Brain pericyte (primary cell): Measurements from ENCODE around the gene ZNF496.
A peak's percentile ranks its signal among the peaks of the same experiment; 100 is the strongest.
"Not testable (repeated sequence)": the region's sequence is repeated elsewhere in the genome, so short reads cannot be mapped to it uniquely, and the experiment has no call there.

Source experiments
- DNase-seq: peaks from one replicate; pipeline ENCODE4 v3.0.0-alpha.2; 2012; ENCODE audit warnings: low read depth, low spot score

Gene ZNF496

DNA sequence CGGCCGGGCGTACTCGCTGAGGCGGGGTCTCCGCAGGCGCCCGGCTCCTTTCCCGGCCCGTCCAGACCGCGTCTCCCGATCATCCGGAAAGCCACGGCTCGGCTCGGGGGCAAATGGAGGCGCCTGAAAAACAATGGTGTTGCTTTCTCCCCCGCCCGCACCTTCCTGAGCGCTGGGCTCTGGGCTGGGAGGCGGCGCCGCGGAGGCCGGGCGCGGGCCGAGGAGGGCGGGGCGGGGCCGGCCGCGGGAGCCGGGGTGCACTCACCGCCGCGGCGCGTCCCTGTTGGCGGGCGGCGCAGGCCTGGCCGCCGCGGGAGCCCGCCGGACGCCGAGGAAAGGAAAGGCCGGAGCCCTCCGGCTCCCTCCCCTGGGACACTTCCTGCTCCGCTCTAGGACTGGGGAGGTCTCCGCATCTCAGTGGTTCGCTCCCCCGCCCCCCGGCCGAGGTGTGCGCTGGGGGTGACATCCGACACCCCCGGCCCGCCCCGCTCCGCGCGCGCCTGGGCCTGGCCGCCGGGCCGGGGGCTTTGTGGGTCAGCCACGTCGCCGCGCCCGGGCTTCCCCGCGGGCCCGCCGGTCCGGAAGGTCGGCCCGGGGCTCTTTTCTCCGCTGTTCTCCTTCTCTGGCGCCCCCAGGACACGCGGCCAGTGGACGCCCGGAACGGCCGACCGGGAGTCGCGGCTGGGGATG is at the start of gene ZNF496:
ZNF496 (minus strand) TSS at position 343 of the 690 bp plus-strand sequence. CDS start 2,289 bp downstream, outside the sequence.
- DNase-seq = peak; percentile 29

DNA sequence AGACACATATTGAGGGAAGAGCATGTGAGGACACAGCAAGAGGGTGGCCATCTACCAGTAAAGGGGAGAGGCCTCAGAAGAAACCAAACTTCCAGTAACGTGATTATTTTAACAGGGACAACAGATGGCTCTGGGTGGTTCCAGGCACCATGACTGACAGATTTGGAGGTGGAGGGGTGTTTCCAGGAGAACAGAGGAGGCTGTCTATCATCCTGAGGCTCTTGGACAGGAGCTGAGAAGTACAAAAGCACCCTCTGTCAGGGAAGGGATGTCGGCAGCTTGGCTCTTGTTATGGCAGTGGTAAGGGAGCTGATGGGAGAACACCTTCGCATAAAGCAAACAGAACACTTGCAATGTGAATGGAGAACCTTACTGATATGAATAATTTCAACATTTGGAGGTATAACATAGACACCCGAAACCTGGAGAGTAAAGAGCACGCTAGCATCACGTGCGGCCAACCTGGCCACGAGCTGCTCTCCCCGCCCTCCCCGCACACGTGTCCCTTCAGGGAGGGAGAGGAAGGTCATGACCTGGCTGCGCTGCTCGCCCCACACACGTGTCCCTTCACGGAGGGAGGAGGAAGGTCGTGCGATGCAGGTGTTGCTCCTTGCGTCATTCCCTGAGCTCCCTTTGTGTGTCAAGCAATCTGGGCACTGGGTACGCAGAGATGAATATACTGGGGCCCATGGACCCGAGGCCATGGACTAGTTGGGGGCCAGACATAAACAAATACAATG is 46.8 kb upstream of the ZNF496 start:
- DNase-seq = no peak

DNA sequence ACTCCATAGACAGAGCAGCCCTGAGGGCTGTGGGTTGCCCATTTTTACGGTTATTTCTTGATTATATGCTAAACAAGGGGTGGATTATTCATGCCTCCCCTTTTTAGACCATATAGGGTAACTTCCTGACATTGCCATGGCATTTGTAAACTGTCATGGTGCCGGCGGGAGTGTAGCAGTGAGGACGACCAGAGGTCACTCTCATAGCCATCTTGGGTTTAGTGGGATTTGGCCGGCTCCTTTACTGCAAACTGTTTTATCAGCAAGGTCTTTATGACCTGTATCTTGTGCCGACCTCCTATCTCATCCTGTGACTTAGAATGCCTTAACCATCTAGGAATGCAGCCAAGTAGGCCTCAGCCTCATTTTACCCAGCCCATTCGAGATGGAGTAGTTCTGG is 46.0 kb upstream of the ZNF496 start:
- not testable (repeated sequence) for DNase-seq

DNA sequence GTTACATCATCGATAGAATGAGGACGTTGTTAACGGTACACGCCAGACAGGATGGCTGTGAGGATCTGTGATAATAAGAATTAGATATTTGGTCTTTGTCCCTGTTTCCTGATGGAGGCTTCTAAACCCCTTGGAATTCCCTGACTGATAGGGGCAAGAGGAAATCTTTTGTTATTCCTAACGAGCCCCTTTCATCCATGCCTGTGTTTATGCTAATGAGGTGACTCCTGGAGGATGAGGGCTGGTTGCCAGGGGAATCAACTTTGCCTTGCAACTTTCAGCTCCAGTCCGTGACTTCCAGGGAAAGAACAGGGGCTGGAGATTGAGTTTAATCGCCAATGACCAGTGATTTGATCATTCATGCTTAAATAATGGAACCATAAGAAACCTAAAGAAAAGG is 45.0 kb upstream of the ZNF496 start:
- DNase-seq = no peak

DNA sequence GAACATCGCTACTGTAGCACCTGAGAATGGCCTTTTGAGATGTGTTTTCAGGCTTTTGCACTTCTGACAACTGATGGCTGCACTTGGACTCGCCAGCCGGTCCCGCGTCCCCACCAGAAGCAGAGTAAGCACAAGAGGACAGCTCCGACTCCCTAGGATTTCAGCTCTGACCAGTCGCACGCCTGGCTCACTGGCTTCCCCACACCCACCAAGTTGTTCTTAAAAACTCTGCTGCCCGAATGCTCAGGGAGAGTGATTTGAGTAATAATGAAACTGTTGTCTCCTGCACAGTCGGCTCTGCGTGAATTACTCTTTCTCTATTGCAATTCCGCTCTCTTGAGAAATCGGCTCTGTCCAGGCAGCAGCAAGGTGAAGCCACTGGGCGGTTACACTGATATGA is 44.1 kb upstream of the ZNF496 start:
- DNase-seq = no peak

DNA sequence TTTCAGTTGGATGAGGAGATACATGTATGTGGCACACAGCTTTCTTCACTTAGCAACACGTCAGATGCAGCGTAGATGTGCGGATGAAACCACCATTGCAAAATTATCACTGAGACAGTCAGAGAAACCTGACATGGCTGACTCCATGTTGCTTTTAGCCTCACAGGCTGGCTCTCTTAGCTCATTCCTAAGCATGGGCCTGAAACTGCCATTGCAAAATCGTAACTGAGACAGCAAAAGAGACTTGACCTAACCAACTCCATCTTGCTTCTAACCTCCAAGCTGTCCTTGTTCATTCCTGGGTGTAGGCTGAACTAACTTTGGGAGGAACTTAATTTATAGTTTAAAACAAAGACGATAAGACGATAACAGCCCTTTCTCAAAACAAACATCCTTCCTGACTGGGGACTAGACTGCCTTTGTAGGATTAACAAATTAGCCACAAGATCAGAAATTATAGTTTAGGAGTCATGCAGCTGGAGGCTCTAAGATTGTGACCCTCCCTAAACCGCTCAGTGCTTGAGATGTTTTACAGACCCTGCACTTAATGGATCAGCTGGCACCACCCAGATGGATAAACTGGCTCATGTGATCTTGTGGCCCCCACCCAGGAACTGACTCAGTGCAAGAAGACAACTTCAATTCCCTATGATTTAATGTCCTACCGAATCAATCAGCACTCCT is 43.1 kb upstream of the ZNF496 start:
- not testable (repeated sequence) for DNase-seq

DNA sequence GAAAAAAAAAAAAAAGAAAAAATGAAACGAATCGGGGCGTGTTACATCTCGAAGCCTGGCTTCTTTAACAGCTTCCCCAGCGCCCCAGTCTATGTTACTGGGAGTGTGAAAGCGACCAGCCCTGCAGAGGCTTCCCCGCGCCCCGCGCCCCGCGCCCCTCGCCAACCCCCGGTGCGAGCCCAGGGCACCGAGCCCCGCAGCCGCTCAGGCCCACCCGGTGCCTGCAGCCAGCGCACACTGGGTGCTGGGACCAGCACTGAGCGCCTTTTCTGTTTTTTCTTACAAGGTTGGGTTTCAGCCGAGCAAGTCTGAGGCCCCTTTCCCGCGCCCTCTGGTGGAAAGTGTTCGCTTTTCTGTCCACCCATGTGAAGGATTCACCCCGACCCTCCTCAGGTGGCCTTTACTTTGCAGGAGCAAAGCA is 42.1 kb upstream of the ZNF496 start:
- no peak for DNase-seq

- no peak for DNase-seq
Measured at GRCh38 chr1:247371801-247372259, 40.2 kb upstream of the ZNF496 start.

DNA sequence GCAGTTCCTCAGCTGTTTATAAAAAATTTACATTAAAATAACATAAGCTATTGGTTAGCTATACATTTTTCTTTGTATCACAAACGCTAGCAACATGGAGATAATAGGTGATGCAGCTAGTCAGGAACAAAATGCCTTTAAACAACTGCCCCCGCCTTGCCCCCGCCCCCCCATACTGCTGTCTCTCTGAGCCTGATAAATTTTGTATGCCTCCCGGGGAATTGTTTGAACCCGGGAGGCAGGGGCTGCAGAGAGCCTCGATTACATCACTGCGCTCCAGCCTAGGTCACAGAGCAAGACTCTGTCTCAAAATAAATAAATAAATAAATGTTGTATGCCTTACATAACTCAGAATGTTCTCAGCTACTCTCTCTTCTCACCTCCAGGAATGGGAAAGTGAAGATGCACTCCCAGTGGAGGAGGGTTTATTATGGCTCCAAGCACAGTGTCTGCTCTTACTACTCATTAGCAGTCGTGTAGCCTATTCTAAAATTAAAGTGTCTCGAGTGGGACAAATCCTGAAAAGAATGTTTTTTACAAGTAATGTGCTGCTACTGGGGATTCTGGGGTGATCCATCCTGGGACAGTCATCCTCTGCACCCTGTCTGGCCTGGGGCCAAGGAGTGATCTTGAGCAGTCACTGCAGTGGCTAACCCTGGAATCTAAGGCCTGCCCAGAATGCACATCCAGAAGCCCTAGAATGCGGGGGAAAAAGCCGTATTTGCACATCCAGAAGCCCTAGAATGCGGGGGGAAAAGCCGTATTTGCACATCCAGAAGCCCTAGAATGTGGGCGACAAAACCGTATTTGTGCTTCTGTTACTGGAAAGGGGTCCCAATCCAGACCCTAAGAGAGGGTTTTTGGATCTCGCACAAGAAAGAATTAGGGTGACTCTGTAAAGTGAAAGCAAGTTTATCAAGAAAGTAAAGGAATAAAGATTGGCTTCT is 39.4 kb upstream of the ZNF496 start:
- DNase-seq = no peak

DNA sequence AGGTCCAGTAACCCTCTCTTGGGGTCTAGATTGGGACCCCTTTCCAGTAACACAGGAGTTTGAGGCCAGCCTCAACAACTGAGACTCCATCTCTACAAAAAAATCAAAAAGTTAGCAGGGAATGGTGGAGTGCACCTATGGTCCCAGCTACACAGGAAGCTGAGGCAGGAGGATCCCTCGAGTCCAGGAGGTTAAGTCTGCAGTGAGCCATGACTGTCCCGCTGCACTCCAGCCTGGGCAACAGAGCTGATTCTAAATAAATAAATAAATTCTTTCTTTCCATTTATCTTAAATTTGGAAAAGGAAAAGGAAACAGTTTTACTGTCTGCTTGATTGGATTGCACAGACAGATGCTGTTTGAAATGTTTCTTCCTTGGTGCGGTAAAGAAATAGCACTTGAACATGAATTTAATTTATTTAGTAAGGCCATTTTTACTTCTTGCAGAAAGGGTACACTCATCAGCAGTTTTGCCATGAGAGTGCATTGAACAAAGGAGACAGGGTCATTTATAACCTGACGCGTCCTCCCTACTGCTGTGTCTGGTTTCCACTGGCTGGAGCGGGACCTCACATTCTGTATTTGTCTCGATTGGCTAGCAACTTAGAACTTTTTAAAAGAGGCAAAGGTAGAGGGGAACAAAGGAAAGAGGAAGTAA is 37.0 kb upstream of the ZNF496 start:
- DNase-seq = no peak

DNA sequence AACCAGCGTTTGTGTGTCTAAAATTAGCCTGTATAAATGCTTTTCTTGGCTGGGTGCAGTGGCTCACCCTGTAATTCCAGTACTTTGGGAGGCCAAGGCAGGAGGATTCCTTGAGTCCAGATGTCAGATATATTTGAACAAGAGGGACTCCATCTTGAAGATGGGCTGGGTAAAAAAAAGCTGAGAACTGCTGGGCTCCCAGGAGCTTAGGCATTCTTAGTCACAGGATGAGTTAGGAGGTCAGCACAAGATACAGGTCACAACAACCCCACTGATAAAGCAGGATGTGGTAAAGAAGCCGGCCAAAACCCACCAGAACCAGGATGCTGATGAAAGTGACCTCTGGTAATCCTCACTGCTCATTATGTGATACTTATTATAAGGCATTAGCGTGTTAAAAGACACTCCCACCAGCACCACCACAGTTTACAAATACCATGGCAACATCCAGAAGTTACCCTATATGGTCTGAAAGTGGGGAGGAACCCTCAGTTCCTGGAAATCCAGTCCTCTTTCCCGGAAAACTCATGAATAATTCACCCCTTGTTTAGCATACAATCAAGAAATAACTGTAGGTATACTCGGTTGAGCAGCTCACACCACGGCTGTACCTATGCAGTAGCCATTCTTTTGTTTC is 36.2 kb upstream of the ZNF496 start:
- DNase-seq = no peak

DNA sequence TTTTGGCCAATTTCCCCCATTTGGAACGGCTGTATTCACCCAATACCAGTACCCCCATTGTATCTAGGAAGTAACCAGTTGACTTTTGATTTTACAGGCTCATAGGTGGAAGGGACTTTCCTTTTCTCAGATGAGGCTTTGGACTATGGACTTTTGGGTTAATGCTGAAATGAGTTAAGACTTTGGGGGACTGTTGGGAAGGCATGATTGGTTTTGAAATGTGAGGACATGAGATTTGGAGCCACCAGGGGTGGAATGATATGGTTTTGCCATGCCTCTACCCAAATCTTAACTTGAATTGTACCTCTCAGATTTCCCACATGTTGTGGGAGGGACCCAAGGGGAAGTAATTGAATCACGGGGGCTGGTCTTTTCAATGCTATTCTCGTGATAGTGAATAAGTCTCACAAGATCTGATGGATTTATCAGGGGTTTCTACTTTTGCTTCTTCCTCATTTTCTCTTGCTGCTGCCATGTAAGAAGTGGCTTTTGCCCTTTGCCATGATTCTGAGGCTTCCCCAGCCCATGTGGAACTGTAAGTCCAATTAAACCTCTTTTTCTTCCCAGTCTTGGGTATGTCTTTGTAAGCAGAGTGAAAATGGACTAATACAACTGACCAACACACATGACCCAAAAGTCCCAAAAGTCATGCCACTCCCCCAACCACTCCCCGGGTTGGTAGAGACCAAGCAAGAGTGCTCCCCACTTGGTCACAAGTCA is 35.4 kb upstream of the ZNF496 start:
- DNase-seq = no peak

- DNase-seq = not testable (repeated sequence)
Measured at GRCh38 chr1:247366345-247366744, 34.7 kb upstream of the ZNF496 start.

DNA sequence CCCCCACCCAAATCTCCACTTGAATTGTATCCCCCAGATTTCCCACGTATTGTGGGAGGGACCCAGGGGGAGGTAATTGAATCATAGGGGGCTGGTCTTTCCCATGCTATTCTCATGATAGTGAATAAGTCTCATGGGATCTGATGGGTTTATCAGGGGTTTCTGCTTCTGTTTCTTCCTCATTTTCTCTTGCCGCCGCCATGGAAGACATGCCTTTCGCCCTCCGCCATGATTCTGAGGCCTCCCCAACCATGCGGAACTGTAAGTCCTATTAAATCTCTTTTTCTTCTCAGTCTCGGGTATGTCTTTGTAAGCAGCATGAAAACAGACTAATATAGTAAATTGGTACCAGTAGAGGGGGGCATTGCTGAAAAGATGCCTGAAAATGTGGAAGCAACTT is 33.4 kb upstream of the ZNF496 start:
- DNase-seq = no peak

- not testable (repeated sequence) for DNase-seq
Measured at GRCh38 chr1:247363000-247363399, 31.3 kb upstream of the ZNF496 start.

- no peak for DNase-seq
Measured at GRCh38 chr1:247362153-247362552, 30.5 kb upstream of the ZNF496 start.

- no peak for DNase-seq
Measured at GRCh38 chr1:247360991-247361731, 29.5 kb upstream of the ZNF496 start.

DNA sequence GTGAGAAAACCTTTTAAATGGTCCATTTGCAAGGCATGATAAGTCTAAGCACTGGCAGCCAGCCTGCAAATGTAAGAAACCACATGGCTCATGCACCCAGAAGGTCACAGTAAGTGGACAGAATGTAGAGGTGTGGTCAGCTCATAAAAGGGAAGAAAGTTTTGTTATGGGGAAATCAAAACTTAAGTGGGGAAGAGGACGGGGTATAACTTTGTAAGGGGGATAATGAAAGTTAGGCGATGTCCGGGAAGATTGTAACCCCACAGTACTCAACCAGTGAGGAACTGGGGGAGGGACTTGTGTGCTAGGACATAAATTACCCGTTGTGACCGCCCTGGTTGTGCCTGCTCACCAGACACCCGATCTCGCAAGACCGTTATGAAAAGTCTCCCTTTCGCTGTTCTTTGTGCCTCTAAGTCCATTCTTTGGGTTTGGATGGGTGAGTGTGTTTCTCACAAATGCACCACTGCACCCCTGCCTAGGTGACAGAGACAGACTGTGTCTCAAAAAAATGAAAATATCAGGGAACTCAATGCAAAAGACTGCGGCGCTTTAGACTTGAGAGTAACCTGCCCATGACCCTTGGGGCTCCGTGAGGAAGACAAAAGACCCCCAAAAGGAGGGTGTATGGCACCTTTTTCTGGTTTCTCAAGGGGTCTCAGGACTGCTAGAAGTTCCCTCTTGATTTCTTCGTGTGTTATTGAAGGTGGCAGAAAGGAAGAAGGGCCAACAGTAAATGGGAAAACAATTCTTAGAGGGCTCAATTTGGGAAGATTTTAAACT is 28.6 kb upstream of the ZNF496 start:
- no peak for DNase-seq
